Sigmoid colon (tissue), 7 donors: ENCODE results near the gene FXYD1. TPM values are rescaled to one million over a fixed set of nuclear protein-coding genes. Genes with fewer than 3 reads are reported as not detected.

ENCODE experiments used
- DNase-seq: peaks from one replicate; pipeline ENCODE4 v3.0.0-alpha.2; 2019
- H3K27ac ChIP-seq, 4 donors: fragments of 200-600 bp; sonication (generic); one replicate each; pipeline ENCODE4 v1.5.1; 2016 to 2019; ENCODE audit warnings: mild to moderate bottlenecking in 1 of 4
- H3K27me3 ChIP-seq, 3 donors: fragments of 200-600 bp; sonication (generic); one replicate each; pipeline ENCODE4 v1.5.1; 2019; ENCODE audit warnings: mild to moderate bottlenecking in 1 of 3
- H3K36me3 ChIP-seq, 4 donors: fragments of 200-600 bp; sonication (generic); one replicate each; pipeline ENCODE4 v1.5.1; 2016 to 2019
- H3K4me1 ChIP-seq, 4 donors: fragments of 200-600 bp; sonication (generic); one replicate each; pipeline ENCODE4 v1.5.1; 2017 to 2019
- H3K4me3 ChIP-seq, 4 donors: fragments of 200-600 bp; sonication (generic); one replicate each; pipeline ENCODE4 v1.5.1; 2017 to 2019; ENCODE audit warnings: mild to moderate bottlenecking in 2 of 4, moderate library complexity in 1 of 4
- H3K9me3 ChIP-seq, 4 donors: fragments of 200-600 bp in 3 of 4; sonication (generic) in 3 of 4; one replicate each; pipeline versions ENCODE4 v1.5.1 to v1.6.1; 2013 to 2019
- CTCF ChIP-seq, 4 experiments: fragments of 450-650 bp in 3 of 4; fragments of 200-600 bp in 1 of 4; IDR thresholded peaks; one replicate each; pipeline ENCODE4 v1.5.1; 2016 to 2019; ENCODE audit warnings: antibody characterized with exemption in 4 of 4, mild to moderate bottlenecking in 3 of 4, moderate library complexity in 2 of 4
- EP300 ChIP-seq, 4 donors: sonication (generic); formaldehyde crosslinking; IDR thresholded peaks; one replicate each; pipeline ENCODE4 v1.6.1; 2017; ENCODE audit warnings: antibody characterized with exemption in 4 of 4
- POLR2A ChIP-seq, 2 donors: fragments of 450-650 bp; IDR thresholded peaks; one replicate each; pipeline ENCODE4 v1.6.1; 2016; ENCODE audit warnings: antibody characterized with exemption in 2 of 2, mild to moderate bottlenecking in 2 of 2, moderate library complexity in 2 of 2
- POLR2AphosphoS5 ChIP-seq, 4 donors: sonication (generic); formaldehyde crosslinking; IDR thresholded peaks; one replicate each; pipeline ENCODE4 v1.6.1; 2017; ENCODE audit warnings: antibody characterized with exemption in 4 of 4
- WGBS, 2 donors: extraction: QIAGEN DNeasy Blood & Tissue Kit; methylation state at CpG; one replicate each; pipeline ENCODE4 v1.1.7; 2013; 5-methylcytosine and 5-hydroxymethylcytosine counted together
- intact Hi-C: fragments of 100-400 bp; cut with DNase I; formaldehyde crosslinking; loops from one replicate; pipeline ENCODE4 v1.15.1; 2023
- polyA plus RNA-seq, 3 donors: library from polyadenylated mRNA; stranded (reverse); fragments of 200-250 nt; gene quantifications; one replicate each; pipeline ENCODE4 v1.2.3, GENCODE V29; 2013
- total RNA-seq, 4 donors: library from RNA; depleted of rRNA; stranded (reverse); fragments of >200 nt; gene quantifications; one replicate each; pipeline ENCODE4 v1.1.0, GENCODE V29; 2016
- donor health status: healthy with polysubstance abuse.
- donor health status: Bipolar disorder and iron deficiency.
- donor health status: healthy.

The FXYD1 gene
- total and polyA plus RNA-seq, 7 donors, result 6.0 to 107 (median 43.6) TPM

GRCh38 chr19:35136977-35137702 lies 1.5 kb upstream of the FXYD1 start:
- Histone ChIP-seq H3K4me3 (no peak overlapping the region), H3K36me3 (no peaks in the 10 kb centered on the region), H3K4me1 (peaks cover 0 to 46% (median 34%) of the 10 kb centered on the region in 4 donors), H3K9me3 (no peaks in the 10 kb centered on the region), H3K27ac (peak overlapping the region; percentile 82 to 84 (median 84)), H3K27me3 (peaks cover 17 to 54% (median 21%) of the 10 kb centered on the region in 3 donors)
- 23 to 56% methylated on average over 9 of the region's 9 CpGs for WGBS, 2 donors
- TF ChIP-seq CTCF (IDR thresholded peaks at IDR 0.05), result no peak
- no peak for TF ChIP-seq EP300 (IDR thresholded peaks at IDR 0.05)
- TF ChIP-seq POLR2A (IDR thresholded peaks at IDR 0.05), result no peak
- TF ChIP-seq POLR2AphosphoS5 (IDR thresholded peaks at IDR 0.05), result no peak
- no peak for DNase-seq
- intact Hi-C loops, result no loop called here

- intact Hi-C loops, result loop anchor here (5.0 to 10.0 kb wide), 2 partner anchors 73 to 124 kb away; partner anchors contain the start of gene USF2
- peak overlapping the region; percentile 34 to 53 (median 47) for H3K4me3 ChIP-seq
- TF ChIP-seq CTCF (IDR thresholded peaks at IDR 0.05) (no peak), POLR2A (IDR thresholded peaks at IDR 0.05) (no peak), POLR2AphosphoS5 (IDR thresholded peaks at IDR 0.05) (no peak), EP300 (IDR thresholded peaks at IDR 0.05) (no peak)
- H3K27me3 ChIP-seq, result peaks cover 30 to 84% (median 38%) of the 10 kb centered on the region in 3 donors
- H3K27ac ChIP-seq, result peak overlapping the region; percentile 82 to 84 (median 84)
- WGBS, 2 donors, result 46 to 58% methylated on average over 12 of the region's 12 CpGs
- H3K9me3 ChIP-seq, result no peaks in the 10 kb centered on the region
- no peaks in the 10 kb centered on the region for H3K36me3 ChIP-seq
- H3K4me1 ChIP-seq, result peaks cover 0 to 52% (median 42%) of the 10 kb centered on the region in 4 donors
- DNase-seq, result no peak
Observed at GRCh38 chr19:35140207-35140961, 1.8 kb downstream of the FXYD1 start.

GRCh38 chr19:35140962-35141836 lies 2.6 kb downstream of the FXYD1 start:
- Histone ChIP-seq H3K4me3 (peak overlapping the region; percentile 34 to 53 (median 47)), H3K27ac (peak overlapping the region; percentile 82 to 84 (median 84)), H3K27me3 (peaks cover 30 to 82% (median 38%) of the 10 kb centered on the region in 3 donors), H3K36me3 (no peaks in the 10 kb centered on the region), H3K9me3 (no peaks in the 10 kb centered on the region), H3K4me1 (peaks cover 0 to 48% (median 38%) of the 10 kb centered on the region in 4 donors)
- intact Hi-C loops, result loop anchor here (5.0 to 10.0 kb wide), 2 partner anchors 74 to 124 kb away; partner anchors contain the start of gene USF2
- peak; percentile 71 to 80 for TF ChIP-seq POLR2A (IDR thresholded peaks at IDR 0.05)
- TF ChIP-seq EP300 (IDR thresholded peaks at IDR 0.05), result no peak
- peak; percentile 89 to 95 (median 92) for TF ChIP-seq POLR2AphosphoS5 (IDR thresholded peaks at IDR 0.05)
- peak in 2 of 4 experiments; percentile 12 to 31 for TF ChIP-seq CTCF (IDR thresholded peaks at IDR 0.05)
- peak; percentile 96 for DNase-seq
- WGBS, 2 donors, result 1 to 3% methylated on average over 48 of the region's 48 CpGs
